Measurements from ENCODE around the gene SNX20.
A peak's percentile ranks its signal among the peaks of the same experiment; 100 is the strongest.

SNX20 gene

GRCh38 chr16:50683689-50684374, 2.7 kb upstream of the SNX20 start:
- no peak for DNase-seq (ENCODE audit: low read depth in 3 of 3, low spot score in 1 of 3)

GRCh38 chr16:50680556-50680893, 587 bp downstream of the SNX20 start:
- DNase-seq (ENCODE audit: low read depth in 3 of 3, low spot score in 1 of 3), result no peak

GRCh38 chr16:50679676-50680555, 1.2 kb downstream of the SNX20 start:
- DNase-seq (ENCODE audit: low read depth in 3 of 3, low spot score in 1 of 3), result no peak

- no peak for DNase-seq (ENCODE audit: low read depth in 3 of 3, low spot score in 1 of 3)
Measured at GRCh38 chr16:50679266-50679665, 1.8 kb downstream of the SNX20 start.

- no peak for DNase-seq (ENCODE audit: low read depth in 3 of 3, low spot score in 1 of 3)
Measured at GRCh38 chr16:50678531-50678930, 2.6 kb downstream of the SNX20 start.

GRCh38 chr16:50677351-50677750, 3.8 kb downstream of the SNX20 start:
- no peak for DNase-seq (ENCODE audit: low read depth in 3 of 3, low spot score in 1 of 3)

- no peak for DNase-seq (ENCODE audit: low read depth in 3 of 3, low spot score in 1 of 3)
Measured at GRCh38 chr16:50676684-50677225, 4.4 kb downstream of the SNX20 start.

- no peak for DNase-seq (ENCODE audit: low read depth in 3 of 3, low spot score in 1 of 3)
Measured at GRCh38 chr16:50675686-50676610, 5.2 kb downstream of the SNX20 start.

- DNase-seq (ENCODE audit: low read depth in 3 of 3, low spot score in 1 of 3), result no peak
Measured at GRCh38 chr16:50674831-50675230, 6.3 kb downstream of the SNX20 start.

- no peak for DNase-seq (ENCODE audit: low read depth in 3 of 3, low spot score in 1 of 3)
Measured at GRCh38 chr16:50673496-50674275, 7.4 kb downstream of the SNX20 start.

GRCh38 chr16:50671644-50672260, 9.4 kb downstream of the SNX20 start:
- no peak for DNase-seq (ENCODE audit: low read depth in 3 of 3, low spot score in 1 of 3)

- DNase-seq (ENCODE audit: low read depth in 3 of 3, low spot score in 1 of 3), result no peak
Measured at GRCh38 chr16:50670476-50670875, 10.6 kb downstream of the SNX20 start.

- no peak for DNase-seq (ENCODE audit: low read depth in 3 of 3, low spot score in 1 of 3)
Measured at GRCh38 chr16:50669741-50670140, 11.4 kb downstream of the SNX20 start.

GRCh38 chr16:50668368-50669008, 12.6 kb downstream of the SNX20 start:
- DNase-seq (ENCODE audit: low read depth in 3 of 3, low spot score in 1 of 3), result no peak

GRCh38 chr16:50667497-50668367, 13.4 kb downstream of the SNX20 start:
- no peak for DNase-seq (ENCODE audit: low read depth in 3 of 3, low spot score in 1 of 3)

- no peak for DNase-seq (ENCODE audit: low read depth in 3 of 3, low spot score in 1 of 3)
Measured at GRCh38 chr16:50666658-50667496, 14.2 kb downstream of the SNX20 start.

- DNase-seq (ENCODE audit: low read depth in 3 of 3, low spot score in 1 of 3), result peak; percentile 50 to 75 (median 71)
Measured at GRCh38 chr16:50665128-50665878, 15.8 kb downstream of the SNX20 start.

Measured in stimulated activated CD4-positive, alpha-beta T cell treated with anti-CD3 and anti-CD28 coated beads, TNF-alpha, amount 100 ng/mL, for 1 hour (primary cell).